ENCODE data around the gene SPDEF.

DNA sequence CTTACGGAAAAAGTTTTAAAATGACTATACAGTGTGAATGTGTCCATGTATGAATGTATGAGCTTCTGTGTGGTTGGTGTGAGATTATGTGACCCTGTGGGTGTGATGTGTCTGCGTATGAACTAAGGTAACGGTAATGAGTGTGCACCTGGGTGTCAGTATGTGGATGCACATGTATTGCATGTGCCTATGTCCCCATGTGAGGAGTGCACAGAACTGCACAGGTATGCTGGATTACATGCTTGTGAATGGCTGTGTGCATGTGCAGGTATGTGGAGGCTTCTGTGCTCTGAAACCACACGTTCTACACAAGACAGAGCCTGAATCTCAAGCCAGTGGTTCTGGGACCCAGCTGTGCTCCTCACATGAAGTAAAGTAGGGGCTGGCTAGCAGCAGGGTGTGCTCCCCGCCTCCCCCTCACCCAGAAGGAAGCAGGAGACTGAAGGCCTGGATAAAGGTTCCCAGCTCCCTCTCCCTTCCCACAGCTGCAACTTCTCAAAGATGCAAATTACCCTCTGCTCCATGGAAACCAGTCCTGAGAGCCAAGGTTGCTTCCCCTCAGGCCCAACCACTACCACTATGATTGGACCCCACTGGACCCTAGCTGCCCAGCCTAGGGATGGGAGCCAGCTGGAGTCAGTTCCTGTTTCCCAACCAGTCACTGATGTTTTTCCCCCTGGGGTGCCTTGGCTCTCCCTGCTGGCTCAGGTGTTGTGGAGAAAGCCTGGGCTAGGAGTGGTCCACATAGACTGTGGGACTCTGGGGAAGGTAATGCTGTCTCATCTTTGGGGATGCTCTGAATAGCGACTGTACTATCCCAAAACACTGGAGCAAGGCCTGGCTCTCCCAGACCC lies 24.8 kb upstream of the SPDEF start:
- TF ChIP-seq, protein P1, sequence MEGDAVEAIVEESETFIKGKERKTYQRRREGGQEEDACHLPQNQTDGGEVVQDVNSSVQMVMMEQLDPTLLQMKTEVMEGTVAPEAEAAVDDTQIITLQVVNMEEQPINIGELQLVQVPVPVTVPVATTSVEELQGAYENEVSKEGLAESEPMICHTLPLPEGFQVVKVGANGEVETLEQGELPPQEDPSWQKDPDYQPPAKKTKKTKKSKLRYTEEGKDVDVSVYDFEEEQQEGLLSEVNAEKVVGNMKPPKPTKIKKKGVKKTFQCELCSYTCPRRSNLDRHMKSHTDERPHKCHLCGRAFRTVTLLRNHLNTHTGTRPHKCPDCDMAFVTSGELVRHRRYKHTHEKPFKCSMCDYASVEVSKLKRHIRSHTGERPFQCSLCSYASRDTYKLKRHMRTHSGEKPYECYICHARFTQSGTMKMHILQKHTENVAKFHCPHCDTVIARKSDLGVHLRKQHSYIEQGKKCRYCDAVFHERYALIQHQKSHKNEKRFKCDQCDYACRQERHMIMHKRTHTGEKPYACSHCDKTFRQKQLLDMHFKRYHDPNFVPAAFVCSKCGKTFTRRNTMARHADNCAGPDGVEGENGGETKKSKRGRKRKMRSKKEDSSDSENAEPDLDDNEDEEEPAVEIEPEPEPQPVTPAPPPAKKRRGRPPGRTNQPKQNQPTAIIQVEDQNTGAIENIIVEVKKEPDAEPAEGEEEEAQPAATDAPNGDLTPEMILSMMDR (IDR thresholded peaks at IDR 0.05), result no peak
- no peak for TF ChIP-seq POLR2A (IDR thresholded peaks at IDR 0.05)

Data from heart left ventricle (tissue), 13 donors.